Measurements from ENCODE around the gene BCAS3. TPM values are rescaled to one million over a fixed set of nuclear protein-coding genes. Genes with fewer than 3 reads are reported as not detected.

BCAS3 gene
- total RNA-seq, 4 donors from 2014 or later, result 18.2 to 60.6 (median 23.4) TPM

DNA sequence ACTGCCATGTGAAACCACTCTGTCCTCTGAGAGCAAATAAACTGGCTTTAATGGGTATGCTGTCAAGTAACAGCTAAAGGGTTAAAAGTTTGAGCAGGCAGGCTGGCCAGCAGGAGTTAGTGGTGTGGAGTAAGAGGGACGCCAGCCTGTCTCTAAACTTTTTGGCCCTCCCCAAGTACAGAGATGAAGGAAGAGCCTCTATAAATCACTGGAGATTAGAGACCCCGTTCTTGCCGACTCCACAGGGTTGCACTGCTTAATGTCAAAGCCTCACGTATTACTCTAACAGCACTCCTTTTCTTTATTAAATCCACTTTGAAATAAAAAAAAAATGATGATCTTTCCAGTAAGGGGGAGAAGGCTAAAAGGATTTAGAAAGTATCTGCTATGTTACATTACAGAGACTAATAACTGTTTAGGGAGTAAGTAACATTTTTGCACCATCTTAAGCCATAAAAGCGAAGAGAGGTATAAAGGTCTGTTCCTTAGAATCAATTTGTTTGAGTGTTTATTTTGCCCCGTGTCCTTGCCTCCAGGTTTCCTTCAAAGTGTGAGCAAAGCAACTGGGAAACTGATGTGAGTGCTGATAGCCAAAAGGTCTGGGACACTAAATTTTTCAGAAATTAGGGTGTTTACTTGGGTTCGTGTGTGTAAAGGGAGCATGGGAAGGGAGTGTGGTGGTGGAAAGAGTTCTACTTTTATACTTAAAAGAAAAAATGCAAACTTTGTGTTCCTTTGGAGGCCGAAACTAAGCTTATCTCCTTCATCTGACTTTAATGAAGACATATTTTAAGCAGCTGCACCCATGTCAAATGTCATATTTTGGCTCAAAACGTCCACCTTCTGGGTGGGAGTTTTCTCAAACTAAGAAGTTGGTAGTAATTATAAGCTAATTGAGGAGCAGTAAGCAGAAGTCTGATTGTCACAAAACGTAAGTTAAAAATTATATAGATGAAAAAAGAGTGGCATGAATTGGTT lies 612.0 kb downstream of the BCAS3 start:
- Histone ChIP-seq H3K4me3 (no peak overlapping the region), H3K36me3 (no peaks in the 10 kb centered on the region), H3K4me1 (peaks cover 5 to 11% of the 10 kb centered on the region in 2 donors), H3K27ac (no peak overlapping the region), H3K9me3 (no peaks in the 10 kb centered on the region), H3K27me3 (no peaks in the 10 kb centered on the region)
- no peak for DNase-seq
- intact Hi-C loops (cut with DNase I; ENCODE audit: low total_unique reads), result no loop called here
- TF ChIP-seq CTCF (IDR thresholded peaks at IDR 0.05 in 4 of 5, conservative IDR thresholded peaks at IDR 0.05 in 1 of 5) (no peak), POLR2A (IDR thresholded peaks at IDR 0.05) (no peak)
- in situ Hi-C loops (cut with MboI; ENCODE audit: low sequenced_read_pairs in 4 of 4), result no loop called here
- no peak for ATAC-seq

GRCh38 chr17:61291451-61292285 lies 614.0 kb downstream of the BCAS3 start:
- Histone ChIP-seq H3K9me3 (no peaks in the 10 kb centered on the region), H3K27ac (no peak overlapping the region), H3K27me3 (no peaks in the 10 kb centered on the region), H3K4me3 (no peak overlapping the region), H3K36me3 (no peaks in the 10 kb centered on the region), H3K4me1 (peaks cover 5 to 11% of the 10 kb centered on the region in 2 donors)
- in situ Hi-C loops (cut with MboI; ENCODE audit: low sequenced_read_pairs in 4 of 4), result no loop called here
- intact Hi-C loops (cut with DNase I; ENCODE audit: low total_unique reads), result no loop called here
- TF ChIP-seq POLR2A (IDR thresholded peaks at IDR 0.05) (no peak), CTCF (IDR thresholded peaks at IDR 0.05 in 4 of 5, conservative IDR thresholded peaks at IDR 0.05 in 1 of 5) (no peak)
- DNase-seq (no peak), ATAC-seq (no peak)

GRCh38 chr17:61294286-61294685 lies 616.6 kb downstream of the BCAS3 start:
- intact Hi-C loops (cut with DNase I; ENCODE audit: low total_unique reads), result no loop called here
- no peak for TF ChIP-seq POLR2A (IDR thresholded peaks at IDR 0.05)
- no peak for TF ChIP-seq CTCF (IDR thresholded peaks at IDR 0.05 in 4 of 5, conservative IDR thresholded peaks at IDR 0.05 in 1 of 5)
- Histone ChIP-seq H3K36me3 (no peaks in the 10 kb centered on the region), H3K4me1 (peaks cover 5 to 11% of the 10 kb centered on the region in 2 donors), H3K27me3 (no peaks in the 10 kb centered on the region), H3K4me3 (no peak overlapping the region), H3K27ac (no peak overlapping the region), H3K9me3 (no peaks in the 10 kb centered on the region)
- DNase-seq (no peak), ATAC-seq (no peak)
- in situ Hi-C loops (cut with MboI; ENCODE audit: low sequenced_read_pairs in 4 of 4), result no loop called here

GRCh38 chr17:61294777-61295176 lies 617.1 kb downstream of the BCAS3 start:
- no peak overlapping the region for H3K27ac ChIP-seq
- H3K4me1 ChIP-seq, result peaks cover 5 to 11% of the 10 kb centered on the region in 2 donors
- intact Hi-C loops (cut with DNase I; ENCODE audit: low total_unique reads), result no loop called here
- no peaks in the 10 kb centered on the region for H3K36me3 ChIP-seq
- ATAC-seq (no peak), DNase-seq (no peak)
- H3K9me3 ChIP-seq, result no peaks in the 10 kb centered on the region
- TF ChIP-seq POLR2A (IDR thresholded peaks at IDR 0.05) (no peak), CTCF (IDR thresholded peaks at IDR 0.05 in 4 of 5, conservative IDR thresholded peaks at IDR 0.05 in 1 of 5) (no peak)
- H3K27me3 ChIP-seq, result no peaks in the 10 kb centered on the region
- in situ Hi-C loops (cut with MboI; ENCODE audit: low sequenced_read_pairs in 4 of 4), result no loop called here
- no peak overlapping the region for H3K4me3 ChIP-seq
